ENCODE data around the gene TMEM178B.
"Not testable (repeated sequence)": the region's sequence is repeated elsewhere in the genome, so short reads cannot be mapped to it uniquely, and the experiment has no call there.

Gene TMEM178B

DNA sequence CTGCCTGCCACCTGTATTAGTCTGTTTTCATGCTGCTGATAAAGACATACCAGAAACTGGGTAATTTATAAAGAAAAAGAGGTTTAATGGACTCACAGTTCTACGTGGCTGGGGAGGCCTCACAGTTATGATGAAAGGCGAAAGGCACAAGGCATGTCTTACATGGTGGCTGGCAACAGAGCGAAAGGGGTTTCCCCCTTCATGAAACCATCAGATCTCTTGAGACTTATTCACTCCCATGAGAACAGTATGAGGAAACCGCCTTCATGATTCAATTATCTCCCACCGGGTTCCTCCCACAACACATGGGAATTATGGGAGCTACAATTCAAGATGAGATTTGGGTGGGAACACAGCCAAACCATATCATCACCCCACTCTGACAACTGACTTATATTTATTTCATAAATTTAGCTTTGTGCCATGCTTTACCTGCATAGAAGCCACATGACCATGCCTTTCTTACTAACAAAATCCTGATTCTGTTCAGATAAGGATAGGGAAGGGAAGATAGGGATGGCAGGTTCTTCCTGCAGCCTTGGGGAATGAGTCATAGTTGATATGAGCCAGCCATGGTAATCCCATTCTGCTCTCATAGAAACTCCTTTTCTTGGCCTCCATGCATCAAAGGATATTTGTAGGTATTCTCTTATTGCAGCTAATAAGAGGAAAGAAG is 286.0 kb downstream of the TMEM178B start:
- no peak for DNase-seq

DNA sequence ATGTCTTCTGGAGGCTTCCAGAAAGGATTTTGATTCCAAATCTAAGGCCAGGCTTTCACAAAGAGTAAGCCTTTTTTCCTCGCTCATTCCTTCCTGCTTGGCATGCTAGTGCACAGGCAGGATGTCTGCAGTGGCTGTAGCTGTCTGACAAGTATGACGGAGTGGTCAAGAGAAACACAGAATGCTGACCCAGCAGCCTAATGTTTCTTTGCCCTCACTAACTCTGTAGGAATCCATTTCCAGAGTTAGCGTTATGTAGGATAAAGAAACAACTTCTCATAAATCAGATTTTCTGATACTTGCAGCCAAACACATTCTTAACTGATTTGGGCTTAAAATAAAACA is 286.5 kb downstream of the TMEM178B start:
- no peak for DNase-seq

DNA sequence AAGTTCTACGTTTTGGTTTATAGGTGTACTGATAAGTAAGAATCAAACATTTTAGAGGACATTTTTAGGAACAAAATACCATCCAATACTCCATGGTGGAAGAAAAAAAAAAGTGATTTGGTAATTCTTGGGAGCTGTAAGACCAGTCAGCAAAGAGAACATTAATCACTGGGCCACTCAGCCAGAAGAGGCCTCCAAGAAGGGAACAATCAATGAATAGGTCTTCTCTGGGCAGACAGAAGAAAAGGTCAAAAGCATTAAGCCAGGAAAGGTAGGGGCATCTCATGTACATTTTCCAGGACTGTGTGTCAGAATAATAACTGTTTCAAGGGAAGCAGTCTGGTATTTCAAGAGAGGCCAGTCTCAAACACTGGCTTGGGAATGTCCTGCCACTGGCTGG is 286.9 kb downstream of the TMEM178B start:
- no peak for DNase-seq

DNA sequence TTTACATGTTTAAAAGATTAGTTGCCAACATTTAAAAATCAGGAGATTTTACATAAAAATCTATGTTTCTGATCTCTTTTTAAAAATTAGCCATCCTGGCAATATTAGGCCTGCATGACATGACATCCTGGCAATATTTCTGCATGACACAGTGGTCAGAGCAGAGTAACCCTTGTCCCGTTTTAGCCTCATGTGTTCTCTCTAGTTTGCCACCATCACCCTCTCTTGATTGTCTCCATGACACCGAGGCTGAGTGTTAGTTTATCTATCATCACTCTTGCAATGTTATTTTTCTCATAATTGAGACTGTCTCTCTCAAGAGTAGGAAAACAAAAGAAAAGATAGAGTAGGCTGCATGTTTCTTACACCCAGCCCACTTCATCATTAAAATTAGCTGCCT is 287.6 kb downstream of the TMEM178B start:
- DNase-seq: no peak

DNA sequence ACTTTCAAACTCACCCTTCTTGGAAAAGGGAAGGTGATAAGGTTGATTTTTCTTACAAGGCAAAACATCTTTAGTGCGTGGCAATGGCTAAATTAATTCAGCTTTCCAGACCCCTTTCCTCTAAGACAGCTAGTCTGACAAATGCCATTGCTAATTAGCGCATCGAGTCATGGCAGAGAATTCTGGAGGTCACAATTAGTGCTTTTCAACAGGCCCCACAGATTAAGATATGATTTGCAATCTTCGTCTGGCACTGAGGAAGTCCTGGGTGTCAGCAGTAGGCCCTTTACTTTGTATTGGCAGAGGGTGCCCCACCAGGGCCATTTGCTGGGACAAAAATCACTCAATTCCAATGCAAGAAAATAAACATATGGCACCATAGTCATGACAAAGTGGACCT is 288.1 kb downstream of the TMEM178B start:
- DNase-seq: no peak

DNA sequence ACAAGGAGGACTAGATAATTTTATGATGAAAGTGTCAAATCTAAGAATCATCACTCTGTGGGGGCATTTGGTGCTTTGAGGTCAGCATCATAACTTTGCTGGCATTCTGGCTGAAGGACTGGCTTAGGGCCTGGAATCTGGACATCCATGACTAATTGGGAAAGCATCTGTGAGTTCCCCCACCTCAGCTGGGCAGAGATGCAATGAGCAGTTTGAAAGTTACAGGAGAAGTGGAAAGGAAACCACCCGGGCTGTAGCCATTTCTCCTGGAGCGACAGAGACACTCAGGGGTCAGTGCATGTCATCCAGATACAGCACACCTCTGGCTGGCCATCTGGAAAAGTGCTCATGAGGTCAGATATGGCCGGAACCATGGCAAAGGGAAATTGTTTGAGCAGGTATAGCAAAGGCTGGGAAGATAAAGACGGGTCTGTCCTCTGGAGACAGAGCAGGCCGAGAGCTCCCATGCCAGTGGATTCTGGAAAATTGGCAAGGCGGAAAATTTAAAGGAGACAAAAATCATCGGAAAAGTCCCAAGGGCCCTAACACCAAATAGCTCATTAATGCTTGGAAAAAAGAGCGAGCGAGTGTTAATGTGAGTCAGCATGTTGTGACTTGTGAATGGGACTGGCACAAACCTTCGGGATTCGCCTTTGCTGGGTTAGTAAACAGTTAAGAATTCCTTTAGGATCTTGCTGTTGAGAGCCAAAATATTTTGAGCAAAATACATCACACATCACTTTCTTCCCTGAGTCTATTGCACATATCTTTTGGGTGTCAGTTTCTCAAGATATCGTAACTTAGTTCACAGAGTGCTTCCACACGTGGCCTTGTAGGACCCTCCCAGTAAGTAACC is 288.9 kb downstream of the TMEM178B start:
- no peak for DNase-seq

DNA sequence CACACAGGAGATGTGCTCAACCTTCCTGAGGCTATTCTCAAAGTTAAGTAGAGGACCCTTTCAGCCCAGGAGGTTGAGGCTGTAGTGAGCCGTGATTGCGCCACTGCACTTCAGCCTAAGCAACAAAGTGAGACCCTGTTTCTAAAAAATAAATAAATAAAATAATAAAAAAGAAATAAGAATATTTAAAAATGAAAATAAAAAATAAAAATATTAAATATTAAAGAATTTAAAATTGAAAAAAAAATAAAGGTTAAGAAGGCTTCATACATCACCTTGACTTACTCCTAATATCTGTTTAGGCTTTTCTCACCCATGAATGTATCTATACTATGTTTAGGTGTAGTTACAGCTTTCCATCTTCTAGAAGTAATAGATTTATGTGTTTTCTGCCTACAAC is 289.9 kb downstream of the TMEM178B start:
- DNase-seq: no peak

DNA sequence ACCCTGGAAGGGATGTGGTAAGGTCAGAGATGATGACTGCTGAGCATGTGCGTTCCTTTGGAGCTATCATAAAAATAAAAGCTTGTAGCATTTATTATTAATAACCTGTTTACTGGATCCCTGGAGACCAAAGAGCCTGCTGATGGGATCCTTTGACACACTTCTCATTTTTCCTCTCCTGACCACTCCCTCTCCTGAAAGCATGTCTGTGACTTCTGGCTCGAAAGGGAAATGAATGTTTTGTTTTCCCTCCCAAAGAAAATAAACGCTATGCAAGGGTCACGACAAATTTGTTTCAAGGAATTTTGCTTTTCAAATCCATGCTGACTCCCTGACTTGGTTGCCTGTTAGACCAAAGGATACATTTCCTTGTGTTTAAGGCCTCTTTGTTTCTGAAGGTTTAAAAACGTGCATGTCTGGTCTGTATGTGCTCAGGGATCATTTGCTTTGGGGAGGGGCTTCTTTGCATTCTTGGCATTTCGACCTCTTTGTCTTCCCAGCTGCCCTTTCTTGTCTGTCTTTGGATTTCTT is 292.3 kb downstream of the TMEM178B start:
- no peak for DNase-seq

DNA sequence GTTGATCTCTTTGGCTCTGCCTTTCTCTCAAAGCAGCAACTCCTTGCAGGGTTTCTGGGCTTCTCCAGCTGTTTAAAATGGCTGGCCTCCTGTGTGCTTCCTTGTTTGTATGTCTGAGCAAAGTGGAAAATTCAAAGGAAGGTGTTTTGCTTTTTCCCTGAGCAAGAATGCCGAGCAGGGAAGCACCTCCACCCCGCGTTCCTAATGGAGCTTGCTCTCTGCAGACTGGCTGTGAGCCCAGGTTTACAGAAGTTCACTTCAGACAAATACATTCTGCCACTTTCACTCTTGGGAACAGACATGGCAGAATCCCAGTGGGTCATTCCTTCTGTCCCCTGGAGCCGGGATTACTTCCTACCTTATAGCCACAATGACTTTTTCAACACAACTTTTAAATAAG is 295.6 kb downstream of the TMEM178B start:
- no peak for DNase-seq

DNA sequence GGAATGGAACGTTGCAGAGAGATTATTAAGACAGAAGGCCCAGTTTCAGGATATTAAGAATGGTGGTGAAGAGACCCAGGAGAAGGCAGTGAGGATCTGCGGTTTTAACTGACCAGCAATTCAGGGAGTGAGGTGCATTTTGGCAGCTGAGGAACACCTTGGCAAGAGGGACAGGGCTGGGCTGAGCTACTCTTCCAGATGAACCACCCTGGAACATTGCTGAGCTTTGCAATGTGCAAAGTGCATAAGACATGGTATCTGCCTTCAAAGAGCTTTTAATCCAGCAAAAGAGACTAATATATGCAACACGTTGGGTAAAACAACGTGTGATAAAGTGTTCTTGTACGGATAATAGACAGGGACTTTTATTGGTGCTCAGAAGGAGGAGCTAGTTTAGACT is 296.3 kb downstream of the TMEM178B start:
- no peak for DNase-seq

DNA sequence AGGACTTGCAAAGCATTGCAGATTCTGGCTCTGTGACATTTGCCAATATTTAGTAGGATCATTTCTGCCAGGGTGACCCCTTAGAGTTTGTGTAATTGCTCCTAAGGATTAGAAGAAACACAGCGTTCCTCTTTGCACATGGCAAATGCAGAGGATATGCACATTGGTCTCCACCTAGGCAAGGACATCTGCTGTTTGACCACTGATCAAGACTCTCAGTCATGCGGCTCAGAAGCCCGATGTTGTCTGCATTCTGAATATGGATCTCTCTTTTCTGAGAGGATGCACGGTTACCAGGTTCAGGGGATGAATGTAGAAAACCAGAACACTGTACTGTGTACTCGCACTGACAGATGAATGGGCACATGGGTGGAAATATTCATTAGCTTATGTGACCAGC is 296.8 kb downstream of the TMEM178B start:
- no peak for DNase-seq

DNA sequence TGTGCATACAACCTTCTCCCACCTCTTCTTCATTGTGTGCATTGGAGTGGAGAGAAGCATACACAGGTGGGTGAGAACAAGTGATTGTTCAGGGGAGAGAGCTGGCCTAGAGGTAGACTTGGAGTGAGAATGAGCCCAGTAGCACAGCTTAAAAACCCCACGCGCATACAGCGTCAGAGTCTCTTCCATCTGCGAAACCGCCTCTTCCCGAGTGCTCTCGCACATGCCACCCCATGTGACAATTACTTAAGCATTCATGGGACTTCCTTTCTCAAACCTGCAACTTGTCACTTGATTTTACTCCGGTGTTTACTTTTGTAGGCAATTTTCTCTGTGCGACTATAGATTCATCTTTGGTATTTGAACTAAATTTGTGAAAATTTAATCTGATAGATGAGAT is 300.6 kb downstream of the TMEM178B start:
- DNase-seq: no peak

DNA sequence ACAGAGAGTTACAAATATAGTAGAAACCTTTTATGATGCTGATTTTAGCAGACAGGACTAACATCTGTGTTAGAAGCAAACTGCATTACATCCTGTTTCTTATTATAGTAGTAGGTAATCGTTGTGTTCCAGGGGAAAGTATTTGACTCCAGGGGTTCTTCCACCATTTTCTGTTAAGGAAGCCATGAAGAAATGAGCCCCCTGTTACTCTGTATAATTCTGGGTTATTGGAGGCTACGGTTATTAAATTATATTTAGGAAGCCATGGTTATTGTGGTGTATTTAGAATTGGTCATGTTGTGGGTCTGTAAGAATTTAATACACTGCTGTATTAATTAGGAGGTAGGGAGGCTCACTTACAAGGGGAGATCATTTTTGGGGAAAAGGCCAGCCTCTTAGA is 301.6 kb downstream of the TMEM178B start:
- no peak for DNase-seq

DNA sequence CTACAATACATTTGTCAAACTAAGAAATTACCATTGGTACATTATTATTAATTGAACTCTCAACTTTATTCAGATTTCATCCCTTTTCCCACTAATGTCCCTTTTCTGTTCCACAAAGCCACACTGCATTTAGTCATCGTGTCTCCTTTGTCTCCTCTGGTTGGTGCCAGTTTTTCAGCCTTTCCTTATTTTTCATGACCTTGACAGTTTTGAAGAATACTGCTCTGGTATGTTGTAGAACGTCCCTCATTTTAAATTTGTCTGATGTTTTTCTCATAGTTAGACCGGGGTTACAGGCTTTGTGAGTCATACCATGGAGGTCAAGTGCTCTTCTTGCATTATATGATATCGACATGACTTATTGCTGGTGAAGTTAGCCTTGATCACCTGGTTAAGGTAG is 304.0 kb downstream of the TMEM178B start:
- DNase-seq: no peak

DNA sequence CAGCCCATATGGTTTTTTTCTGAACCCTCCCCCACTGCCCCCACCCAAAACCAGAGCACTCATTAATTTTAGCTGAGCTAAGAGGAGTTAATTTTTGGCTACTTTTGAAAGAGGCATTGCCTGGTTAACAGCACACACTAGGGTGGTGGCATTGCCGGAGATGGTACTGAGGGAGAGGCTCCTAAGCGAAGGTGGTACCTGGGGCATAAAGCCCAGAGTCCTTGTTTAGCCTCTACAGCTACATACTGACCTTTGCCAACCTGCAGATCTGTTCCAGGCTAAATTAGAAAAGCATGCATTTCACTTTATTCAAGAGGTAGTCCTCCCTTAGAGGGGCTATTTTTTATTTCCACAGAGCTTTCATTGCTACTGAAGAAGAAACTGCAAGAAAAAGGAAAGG is 304.5 kb downstream of the TMEM178B start:
- DNase-seq: no peak

DNA sequence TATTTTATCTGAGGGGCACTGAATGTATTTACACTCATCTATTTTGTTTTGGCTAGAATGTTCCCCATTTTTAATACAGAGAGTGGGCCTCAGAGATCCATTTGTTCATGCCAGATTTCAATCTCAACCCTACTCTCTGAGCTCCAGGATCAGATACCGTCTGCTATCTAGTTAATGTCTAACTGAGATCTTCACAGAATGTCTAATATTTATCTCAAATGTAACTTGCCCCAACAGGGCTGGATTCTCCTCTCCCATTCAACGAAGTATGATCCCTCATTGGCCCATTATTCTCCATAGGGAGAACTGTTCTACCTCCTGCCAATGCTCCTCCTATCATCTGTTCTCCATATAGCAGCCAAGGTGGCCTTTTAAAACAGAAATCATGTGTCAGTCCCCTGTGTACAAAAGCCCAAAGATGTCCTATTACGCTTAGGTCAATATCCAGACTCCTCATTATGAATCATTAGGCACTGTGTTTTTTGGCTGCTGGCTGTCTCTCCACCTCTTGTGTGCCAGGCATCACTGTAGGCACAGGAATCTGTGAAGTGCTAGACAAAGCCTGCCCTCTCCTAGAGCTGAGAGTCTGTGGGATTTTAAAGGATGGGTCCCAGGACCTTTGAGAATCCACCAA is 308.0 kb downstream of the TMEM178B start:
- DNase-seq: no peak

DNA sequence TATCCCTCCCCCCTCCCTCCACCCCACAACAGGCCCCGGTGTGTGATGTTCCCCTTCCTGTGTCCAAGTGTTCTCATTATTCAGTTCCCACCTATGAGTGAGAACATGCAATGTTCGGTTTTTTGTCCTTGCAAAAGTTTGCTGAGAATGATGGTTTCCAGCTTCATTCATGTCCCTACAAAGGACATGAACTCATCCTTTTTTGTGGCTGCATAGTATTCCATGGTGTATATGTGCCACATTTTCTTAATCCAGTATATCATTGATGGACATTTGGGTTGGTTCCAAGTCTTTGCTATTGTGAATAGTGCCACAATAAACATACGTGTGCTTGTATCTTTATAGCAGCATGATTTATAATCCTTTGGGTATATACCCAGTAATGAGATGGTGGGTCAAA is 309.5 kb downstream of the TMEM178B start:
- DNase-seq: not testable (repeated sequence)

DNA sequence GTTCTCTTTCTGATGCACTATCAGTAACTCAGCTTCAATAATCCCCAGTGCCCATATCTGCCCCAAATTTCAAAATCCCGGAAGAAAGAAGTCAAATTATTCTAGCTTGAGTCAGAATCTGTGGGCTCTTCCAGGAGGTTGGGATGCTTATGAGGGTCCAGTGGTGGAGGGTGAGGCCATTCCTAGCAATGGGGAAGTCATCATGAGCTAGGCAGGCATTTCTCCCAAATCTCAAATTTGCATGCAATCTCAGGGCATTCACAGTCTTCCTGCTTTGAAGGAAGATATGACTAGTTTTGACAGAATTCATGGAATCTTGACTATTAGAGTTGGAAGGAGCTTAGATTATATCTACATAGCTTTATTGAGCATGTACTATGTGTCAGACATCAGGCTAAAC is 313.0 kb downstream of the TMEM178B start:
- no peak for DNase-seq

DNA sequence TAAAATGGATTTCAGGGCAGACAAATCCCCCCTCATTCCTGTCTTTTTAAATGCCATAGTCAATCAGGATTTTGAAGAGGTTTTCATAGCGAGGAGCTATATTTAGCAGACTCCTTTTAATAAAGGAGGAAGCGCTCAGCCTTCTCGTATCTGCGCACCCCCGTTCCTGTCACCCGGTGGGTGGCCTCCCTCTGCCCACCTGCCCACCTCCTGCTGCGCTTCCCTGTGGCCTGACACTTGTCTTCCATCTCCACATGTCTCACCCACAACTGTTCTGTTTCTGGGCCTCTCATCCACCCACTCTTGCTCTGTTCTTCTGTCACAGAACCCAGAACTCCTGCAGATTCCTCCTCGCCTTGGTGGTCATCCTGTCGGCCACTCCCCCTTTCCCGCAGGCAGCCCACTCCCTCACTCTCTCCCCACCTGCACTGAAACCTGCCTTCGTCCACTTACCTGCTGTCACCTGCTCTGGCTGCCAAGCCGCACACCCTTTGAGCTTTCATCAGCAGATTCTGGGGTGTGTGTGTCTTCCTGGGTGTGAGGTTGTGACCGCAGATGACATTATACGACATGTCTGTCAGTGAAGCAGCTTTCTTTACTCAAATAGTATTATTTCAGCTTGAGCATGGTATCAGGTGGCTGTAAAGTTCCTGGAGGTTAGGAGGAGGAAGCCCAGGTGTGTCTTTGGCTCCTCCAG is 313.8 kb downstream of the TMEM178B start:
- no peak for DNase-seq

DNA sequence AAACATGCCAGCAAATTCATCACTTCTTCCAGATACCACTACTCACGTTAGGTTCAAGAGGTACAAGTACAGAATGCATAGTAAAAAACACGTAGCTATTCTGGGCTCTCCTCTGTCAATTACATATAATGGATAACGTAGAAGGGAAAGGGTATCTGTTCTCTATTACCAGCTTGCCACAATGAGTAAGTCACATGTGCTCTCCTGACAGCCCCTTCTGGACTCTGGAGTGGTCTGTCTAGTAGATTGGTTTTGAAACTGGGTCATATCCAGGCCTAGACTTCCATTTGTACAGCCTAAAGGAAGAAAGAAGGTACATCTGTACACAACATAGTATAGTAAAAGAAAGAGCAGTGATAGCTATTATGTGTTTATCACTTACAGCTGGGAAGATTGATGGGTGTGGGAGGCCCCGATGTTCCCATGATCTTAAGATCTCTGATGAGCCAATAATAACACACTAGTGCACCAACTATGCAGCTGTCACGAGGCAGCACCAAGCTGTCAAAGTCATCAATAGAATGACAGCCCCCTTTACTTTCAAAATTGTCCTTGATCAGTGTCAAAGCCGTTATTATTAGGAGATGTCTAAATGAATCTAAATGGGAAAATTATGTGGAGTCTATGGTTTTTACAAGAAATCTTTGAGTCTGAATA is 315.4 kb downstream of the TMEM178B start:
- no peak for DNase-seq

DNA sequence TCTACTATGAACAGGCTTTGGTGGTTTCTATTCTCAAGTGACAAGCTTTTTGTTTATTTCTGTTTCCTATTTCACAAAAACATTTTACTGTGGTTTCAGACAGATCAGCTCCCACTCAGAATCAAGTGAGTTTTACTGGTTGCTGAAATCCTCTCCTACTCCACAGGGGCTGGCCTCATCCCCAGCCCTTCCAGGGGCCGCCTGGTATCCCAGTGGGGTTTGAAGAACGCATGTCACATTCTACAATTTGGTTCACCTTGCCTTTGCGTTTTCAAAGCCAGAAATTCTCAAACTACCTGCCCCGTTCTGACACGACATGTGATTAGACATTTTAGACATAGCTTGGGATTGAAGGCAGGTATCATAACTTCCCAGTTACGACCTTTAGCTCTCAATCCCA is 316.5 kb downstream of the TMEM178B start:
- no peak for DNase-seq

DNA sequence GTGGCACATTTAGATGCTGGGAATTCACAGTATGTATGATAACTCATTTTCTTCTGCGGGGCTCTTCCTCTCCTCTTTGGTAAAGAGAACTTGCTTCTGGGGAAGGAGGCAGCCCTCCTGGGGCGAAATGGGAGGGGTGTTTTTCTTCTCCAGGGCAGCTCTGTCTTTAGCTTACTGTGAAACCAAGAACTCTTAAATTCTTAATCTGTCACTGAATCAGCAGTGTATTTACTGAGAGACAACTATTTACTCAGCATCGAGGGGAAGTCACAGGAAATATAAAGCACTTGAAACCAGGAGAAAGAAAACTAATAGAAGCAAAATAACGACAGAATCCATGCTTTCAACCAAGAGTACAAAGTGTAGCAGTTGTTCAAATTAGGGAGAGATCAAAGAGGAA is 319.2 kb downstream of the TMEM178B start:
- no peak for DNase-seq

Data from CD4-positive, alpha-beta T cell treated with Interleukin-21 for 1 hour (primary cell).